Measurements from ENCODE around the gene UQCRQ.

DNA sequence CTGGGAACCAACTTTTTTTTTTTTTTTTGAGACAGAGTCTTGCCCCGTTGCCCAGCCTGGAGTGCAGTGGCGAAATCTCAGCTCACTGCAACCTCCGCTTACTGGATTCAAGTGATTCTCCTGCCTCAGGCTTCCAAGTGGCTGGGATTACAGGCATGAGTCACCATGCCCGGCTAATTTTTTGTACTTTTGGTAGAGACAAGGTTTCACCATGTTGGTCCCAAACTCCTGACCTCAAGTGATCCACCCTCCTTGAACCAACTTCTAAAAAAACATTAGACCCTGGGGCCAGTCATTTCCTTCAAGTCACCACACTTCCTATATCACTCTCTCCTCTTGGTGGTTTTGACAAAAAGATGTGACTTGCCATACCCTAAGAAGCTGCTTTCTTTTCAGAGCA lies 25.1 kb upstream of the UQCRQ start:
- TF ChIP-seq, protein P1, sequence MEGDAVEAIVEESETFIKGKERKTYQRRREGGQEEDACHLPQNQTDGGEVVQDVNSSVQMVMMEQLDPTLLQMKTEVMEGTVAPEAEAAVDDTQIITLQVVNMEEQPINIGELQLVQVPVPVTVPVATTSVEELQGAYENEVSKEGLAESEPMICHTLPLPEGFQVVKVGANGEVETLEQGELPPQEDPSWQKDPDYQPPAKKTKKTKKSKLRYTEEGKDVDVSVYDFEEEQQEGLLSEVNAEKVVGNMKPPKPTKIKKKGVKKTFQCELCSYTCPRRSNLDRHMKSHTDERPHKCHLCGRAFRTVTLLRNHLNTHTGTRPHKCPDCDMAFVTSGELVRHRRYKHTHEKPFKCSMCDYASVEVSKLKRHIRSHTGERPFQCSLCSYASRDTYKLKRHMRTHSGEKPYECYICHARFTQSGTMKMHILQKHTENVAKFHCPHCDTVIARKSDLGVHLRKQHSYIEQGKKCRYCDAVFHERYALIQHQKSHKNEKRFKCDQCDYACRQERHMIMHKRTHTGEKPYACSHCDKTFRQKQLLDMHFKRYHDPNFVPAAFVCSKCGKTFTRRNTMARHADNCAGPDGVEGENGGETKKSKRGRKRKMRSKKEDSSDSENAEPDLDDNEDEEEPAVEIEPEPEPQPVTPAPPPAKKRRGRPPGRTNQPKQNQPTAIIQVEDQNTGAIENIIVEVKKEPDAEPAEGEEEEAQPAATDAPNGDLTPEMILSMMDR (IDR thresholded peaks at IDR 0.05) = no peak
- no peak for TF ChIP-seq EZH2 (IDR thresholded peaks at IDR 0.05; ENCODE audit: borderline replicate concordance, insufficient read depth, low read depth, low read length, poor library complexity, severe bottlenecking)
